SH-SY5Y (cell line): ENCODE data around the gene IL17C.

Experiments
- GATA2 ChIP-seq: IDR thresholded peaks from 2 replicates; pipeline ENCODE4 v1.6.1; 2011; ENCODE audit warnings: mild to moderate bottlenecking, low read depth, low read length
- GATA3 ChIP-seq: IDR thresholded peaks from 2 replicates; pipeline ENCODE4 v1.6.1; 2011; ENCODE audit warnings: low read depth, mild to moderate bottlenecking, low read length, moderate library complexity

DNA sequence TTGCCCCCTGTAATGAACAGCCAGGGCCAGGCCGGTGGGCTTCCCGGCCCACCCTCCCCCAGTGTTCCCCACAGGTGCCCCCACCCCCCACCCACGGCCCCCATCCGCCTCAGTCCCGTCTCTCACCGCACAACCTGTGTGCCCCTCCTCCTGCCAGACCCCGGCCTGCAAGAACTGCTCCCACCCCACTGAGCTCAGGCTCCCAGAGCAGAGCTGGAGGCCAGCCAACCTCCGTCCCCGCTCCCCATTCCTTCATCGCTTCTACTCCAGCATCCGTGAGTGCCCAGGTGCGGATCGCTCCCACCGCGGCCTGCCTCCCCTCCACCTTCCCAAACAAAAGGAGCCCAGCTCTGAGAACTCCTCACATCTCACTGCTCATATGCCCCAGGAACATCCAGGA is 20.3 kb downstream of the IL17C start:
- TF ChIP-seq GATA3 (no peak), GATA2 (no peak)
